ENCODE measurements around the gene NXPH1.
"Not testable (repeated sequence)": the region's sequence is repeated elsewhere in the genome, so short reads cannot be mapped to it uniquely, and the experiment has no call there.

The NXPH1 gene

DNA sequence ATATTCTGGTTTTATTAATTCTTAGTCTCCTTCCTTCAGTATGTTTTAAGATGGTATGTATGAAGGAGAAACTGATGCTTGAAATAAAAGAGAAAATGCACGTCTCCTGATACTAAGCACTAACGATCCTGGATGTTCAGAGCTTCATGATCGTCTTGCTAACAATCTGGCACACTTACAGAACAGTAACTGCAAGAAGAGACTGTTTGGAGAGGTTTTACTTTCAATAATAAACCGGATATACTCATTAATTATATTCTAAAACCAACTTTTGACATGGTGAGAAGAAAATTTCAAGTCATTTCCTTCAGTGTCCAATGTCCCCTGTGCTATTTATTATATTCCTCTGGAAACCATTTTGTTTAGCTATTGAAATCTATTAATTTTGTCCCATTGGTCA, 251.0 kb downstream of the NXPH1 start:
- DNase-seq (ENCODE audit: low read depth in 3 of 3, low spot score in 1 of 3) = no peak

DNA sequence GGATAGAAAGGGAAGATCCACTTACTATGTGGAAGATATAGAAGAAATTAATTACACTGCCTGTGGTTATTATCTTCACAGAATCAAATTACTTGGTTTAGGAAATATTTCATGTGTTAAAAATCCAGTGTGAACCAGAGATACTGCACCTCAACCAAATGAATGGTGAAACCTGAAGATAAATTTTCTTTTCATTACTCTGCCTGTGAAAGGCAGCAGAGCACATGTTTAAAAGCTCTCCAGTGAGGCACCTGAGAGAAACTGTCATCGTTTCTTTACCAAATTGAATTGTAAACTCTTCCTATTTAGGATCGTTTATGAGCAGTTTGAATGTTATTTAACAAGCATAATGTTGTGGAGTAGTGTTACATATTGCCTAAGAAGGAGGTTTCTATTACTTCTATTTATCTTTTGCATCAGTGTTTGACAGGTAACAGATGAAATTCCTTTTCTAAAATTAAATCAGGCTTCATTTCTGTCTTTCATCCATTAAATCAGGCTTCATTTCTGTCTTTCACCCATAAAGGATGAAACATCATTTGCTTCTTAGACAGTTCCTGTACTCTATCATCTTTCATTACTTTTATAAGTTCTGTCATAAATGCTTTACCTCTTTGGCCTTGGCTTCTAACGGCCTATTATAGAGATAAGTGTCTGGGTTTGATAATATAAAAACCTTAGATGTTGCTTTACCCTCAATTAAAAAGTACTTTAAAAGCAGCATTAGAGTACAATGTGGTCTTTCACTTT, 266.6 kb downstream of the NXPH1 start:
- DNase-seq (ENCODE audit: low read depth in 3 of 3, low spot score in 1 of 3) = no peak

DNA sequence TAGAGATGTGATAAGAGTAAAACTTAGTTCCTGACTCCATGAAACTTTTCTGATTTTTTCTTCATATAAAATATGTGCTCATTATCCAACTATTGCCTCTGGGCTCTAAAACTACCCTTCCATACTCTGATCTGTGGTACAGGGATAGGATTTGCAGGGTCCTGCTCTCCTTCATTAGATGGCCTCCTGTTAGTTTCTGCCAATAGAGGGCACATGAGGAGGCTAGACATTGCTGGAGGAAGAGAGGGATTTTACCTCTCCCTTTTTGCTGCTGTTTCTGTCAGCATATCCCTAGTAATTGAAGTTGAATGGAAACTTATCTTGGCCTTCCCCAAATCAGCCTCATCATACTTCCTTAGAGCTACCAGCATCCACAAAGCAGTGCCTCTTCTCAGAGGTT, 269.4 kb downstream of the NXPH1 start:
- DNase-seq (ENCODE audit: low read depth in 3 of 3, low spot score in 1 of 3) = no peak

DNA sequence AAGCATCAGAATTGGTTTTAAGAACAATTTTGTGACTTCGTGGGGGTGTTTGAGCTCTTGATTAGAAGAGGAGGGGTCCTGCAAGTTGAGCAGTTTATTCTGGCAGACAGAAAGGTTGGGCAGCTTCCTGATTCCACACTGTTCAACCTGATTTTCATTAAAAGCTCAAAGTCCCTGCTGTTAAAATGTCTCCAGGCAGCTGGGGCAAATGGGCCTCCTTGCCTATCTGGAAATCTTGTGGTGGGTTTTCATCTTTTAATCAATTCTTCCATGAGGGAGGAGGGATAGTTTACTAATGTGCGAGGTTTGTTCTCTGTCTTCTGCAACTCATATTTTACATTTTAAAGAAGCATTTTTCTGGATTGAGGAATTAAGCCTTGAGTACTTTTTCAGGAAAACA, 276.7 kb downstream of the NXPH1 start:
- no peak for DNase-seq (ENCODE audit: low read depth in 3 of 3, low spot score in 1 of 3)

DNA sequence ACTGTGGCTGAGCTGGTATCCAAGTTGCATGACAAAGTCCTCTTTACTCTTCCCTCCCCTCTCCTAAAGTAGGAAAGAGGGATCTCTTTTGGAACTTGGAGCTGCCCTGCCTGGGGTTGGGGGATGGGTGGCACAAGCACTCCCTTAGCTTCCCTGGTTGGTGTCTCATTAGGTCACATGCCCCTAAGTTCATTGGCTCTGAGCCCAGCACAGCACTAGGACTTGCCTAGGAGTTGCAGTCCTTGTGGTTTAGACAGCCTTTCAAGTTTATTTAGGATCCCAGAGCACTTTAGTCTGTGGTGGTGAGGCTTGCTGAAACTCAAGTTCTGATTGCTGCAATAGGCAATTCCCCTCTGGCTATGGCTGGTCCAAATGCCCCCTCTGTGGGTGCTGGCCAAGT, 281.4 kb downstream of the NXPH1 start:
- no peak for DNase-seq (ENCODE audit: low read depth in 3 of 3, low spot score in 1 of 3)

DNA sequence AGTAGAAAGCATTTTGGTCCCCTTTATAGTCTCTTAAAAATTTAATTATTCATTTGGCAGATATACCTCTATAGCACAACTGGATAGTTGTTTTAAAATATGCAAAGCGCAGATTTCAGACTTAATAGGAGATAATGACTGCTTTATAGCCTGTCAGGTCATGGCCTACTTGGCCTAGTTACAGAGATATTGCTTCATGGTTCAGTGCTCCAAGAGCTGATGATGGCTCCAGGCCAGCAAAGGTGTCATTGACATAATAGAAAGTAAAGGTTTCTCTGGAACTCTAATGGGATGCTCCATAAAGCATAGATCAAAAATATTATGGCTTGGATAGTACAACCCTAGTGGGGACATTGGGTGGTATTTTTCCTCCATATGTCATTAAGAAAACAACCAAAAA, 285.7 kb downstream of the NXPH1 start:
- DNase-seq (ENCODE audit: low read depth in 3 of 3, low spot score in 1 of 3) = no peak

DNA sequence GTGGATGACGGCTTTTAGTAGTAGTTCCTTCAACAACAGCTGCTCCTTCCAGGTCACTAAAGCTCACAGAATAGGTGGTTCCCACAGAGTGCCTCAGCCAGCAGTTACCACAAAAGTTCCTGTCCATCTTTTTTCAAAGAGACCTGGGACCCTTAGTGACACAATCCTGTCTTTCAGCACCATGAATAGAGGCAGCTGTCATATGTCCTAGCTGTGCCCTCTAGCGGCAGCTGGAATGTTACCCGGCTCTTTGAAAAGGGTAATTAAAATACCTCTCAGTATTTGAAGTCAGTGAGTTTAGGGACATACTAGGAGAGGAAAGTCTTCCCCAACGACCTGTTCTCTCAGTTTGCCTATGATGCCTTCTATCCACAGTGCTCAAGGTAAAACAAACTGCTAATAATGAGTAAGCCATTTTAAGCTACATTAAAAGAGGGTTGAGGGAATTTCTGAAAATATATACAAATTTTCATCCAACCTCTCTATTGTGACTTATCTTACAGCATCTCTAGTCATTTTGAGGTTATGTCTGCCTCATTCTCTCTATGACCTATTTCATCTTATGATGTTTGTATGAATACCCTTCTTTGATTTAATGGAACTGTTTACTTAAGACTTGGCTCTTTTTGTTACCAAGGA, 290.8 kb downstream of the NXPH1 start:
- DNase-seq (ENCODE audit: low read depth in 3 of 3, low spot score in 1 of 3) = no peak

DNA sequence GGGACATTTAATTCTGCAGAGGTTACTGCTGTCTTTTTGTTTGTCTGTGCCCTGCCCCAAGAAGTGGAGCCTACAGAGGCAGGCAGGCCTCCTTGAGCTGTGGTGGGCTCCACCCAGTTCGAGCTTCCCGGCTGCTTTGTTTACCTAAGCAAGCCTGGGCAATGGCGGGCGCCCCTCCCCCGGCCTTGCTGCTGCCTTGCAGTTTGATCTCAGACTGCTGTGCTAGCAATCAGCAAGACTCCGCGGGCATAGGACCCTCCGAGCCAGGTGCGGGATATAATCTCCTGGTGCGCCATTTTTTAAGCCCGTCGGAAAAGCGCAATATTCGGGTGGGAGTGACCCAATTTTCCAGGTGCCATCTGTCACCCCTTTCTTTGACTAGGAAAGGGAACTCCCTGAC, 298.3 kb downstream of the NXPH1 start:
- not testable (repeated sequence) for DNase-seq (ENCODE audit: low read depth in 3 of 3, low spot score in 1 of 3)

DNA sequence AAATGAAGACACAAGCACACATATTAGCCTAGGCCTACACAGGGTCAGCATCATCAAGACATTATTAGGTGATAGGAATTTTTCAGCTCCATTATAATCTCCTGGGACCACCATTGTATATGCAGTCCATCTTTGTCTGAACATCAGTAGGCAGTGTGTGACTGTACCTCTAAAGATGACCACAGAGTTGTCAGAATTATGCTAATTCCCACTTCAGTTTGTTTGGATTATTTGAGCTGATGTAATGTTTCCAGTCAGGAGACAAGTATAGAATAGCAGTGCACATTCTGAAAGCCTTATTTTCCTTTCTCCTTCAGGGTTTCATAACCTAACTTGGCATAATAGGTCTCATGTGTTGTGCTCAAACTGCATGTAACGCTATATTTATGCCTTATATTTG, 306.4 kb downstream of the NXPH1 start:
- DNase-seq (ENCODE audit: low read depth in 3 of 3, low spot score in 1 of 3) = no peak

DNA sequence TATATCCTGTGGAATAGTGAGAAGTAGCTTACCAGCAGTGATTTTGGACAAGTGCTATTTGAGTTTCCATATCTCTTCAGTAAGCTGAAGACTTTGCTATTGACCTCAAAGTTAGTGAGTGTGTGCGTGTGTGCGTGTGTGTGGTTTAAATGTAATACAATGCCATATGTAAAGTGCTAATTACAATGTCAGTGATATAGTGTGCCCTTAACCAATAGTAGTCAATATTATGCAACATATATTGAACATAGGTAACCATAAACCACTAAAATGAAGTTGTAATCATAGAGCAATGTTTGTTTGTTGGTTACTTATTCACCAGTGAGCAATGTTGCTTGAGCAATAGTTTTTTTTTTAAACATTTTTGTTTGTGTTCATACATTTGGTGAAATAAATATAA, 309.4 kb downstream of the NXPH1 start:
- no peak for DNase-seq (ENCODE audit: low read depth in 3 of 3, low spot score in 1 of 3)

DNA sequence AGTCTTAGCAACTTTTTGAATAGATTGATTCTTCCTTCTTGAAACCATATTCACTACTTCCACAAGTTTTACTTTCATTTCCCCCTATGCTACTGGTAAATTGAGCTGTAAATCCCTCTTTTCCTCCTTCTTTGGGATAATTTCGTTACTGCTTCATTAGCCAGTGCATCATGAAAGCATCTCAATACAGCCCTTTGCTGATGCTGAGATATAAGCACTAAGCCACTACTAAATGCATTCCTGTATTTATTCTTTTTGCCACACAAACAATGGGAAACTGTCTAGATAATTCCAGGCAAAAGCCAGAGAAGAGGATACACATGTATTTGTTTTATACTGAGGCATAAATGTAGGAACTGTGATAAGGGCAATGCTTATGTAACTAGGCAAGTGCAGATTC, 313.9 kb downstream of the NXPH1 start:
- no peak for DNase-seq (ENCODE audit: low read depth in 3 of 3, low spot score in 1 of 3)

DNA sequence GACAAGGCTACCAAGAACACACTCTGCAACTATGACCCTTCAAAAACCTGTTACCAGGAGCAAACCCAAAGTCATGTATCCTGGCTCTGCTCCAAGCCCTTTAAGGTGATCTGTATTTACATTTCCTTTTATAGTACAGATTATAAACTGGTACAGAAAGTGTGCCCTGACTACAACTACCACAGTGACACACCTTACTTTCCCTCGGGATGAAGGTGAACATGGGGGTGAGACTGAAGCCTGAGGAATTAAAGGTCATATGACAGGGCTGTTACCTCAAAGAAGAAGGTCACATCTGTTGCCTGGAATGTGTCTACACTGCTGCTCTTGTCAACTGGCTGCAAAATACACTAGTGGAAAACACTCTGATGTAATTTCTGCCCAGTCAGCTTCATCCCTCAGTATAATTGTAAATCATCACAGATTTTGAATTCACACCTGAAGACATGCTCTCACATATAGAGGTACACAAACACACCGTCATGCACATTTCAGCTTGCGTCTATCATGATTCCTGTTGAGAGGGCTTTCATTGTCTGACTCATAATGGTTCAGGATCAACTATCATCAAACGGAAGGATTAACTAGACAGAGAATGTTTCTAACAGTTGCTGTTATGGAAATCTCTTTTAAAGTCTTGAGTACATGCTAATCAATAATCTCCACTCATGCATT, 318.3 kb downstream of the NXPH1 start:
- DNase-seq (ENCODE audit: low read depth in 3 of 3, low spot score in 1 of 3) = no peak

DNA sequence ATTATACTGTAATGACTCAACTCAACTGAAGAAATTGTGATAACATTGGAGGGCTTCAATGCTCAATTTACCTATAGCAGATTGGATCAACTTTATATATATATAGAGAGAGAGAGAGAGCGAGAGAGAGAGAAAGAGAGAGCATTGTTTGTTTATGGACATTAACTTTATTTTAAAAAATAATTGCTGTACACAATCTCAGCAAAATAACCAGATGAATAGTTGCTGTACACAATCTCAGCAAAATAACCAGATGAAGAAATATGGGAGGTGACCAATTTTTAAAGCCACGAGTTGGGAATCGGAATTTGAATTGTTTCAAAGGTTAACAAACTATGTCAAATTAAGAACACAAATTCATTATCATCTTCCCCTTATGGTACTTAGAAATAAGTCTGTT, 319.9 kb downstream of the NXPH1 start:
- DNase-seq (ENCODE audit: low read depth in 3 of 3, low spot score in 1 of 3) = no peak

DNA sequence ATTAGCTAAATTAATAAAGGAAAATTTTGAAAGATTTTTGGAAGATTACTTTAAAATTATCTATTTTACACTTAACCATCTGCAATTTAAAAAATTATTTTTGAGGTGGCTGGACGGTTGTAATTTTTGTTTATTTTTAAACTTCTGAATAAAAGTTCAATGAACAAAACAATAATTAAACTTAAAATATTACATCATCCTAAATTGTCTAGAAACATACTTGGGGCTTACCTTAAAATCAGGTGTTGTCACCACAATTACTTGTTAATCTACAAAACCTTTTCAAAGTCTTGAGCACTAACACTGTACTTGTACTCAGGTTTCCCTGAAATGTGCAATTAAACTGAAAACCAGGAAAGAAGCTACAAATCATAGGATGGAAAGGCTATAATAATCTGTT, 328.3 kb downstream of the NXPH1 start:
- DNase-seq (ENCODE audit: low read depth in 3 of 3, low spot score in 1 of 3) = no peak

DNA sequence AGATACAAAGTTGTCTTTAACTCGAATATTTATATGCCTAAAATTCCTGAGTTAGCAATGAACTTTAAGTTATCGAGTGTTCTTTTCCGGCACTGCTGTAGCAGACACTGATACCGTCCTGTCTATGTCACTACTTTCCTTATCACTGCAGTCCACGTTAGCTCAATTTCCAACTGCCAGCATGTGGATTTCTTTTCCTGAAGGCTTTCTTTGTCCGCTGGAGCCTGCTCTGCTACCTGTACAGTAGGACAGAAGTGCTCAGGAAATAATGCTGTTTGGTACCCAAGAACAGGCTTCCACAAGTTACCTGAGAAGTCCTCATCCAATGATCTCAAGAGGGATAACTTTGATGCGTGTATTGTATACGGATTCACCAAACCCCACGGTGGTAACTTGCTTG, 329.4 kb downstream of the NXPH1 start:
- DNase-seq (ENCODE audit: low read depth in 3 of 3, low spot score in 1 of 3) = no peak

DNA sequence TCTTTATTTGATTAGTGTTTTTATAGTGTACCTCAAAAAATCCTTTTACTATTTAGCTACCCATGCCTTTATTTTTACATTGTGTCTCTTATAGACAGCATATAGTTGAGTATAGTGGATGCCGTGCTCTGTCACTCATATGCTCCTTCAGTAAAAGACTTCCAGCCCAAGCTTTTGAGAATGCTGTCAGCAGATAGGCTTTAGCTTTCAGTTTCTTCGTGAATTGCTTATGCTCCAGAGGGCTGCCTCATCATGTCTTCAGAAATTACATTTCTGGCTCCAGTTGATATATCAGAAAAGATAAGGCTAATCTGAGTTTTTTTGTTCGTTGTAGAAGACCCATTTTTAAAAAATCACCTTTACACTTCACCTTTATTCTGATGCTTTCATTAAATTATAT, 332.0 kb downstream of the NXPH1 start:
- DNase-seq (ENCODE audit: low read depth in 3 of 3, low spot score in 1 of 3) = no peak

DNA sequence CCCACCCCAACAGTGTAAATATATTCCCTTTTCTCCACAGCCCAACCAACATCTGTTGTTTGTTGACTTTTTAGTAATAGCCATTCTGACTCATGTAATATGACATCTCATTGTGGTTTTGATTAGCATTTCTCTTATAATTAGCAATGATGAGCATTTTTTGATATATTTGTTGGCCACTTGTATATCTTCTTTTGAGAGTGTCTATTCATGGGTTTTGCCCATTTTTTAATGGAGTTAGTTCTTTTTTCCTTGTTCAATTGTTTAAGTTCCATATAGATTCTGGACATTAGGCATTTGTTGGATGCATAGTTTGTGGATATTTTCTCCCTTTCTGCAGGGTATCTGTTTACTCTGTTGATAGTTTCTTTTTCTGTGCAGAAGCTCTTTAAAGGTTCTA, 340.1 kb downstream of the NXPH1 start:
- DNase-seq (ENCODE audit: low read depth in 3 of 3, low spot score in 1 of 3) = no peak

DNA sequence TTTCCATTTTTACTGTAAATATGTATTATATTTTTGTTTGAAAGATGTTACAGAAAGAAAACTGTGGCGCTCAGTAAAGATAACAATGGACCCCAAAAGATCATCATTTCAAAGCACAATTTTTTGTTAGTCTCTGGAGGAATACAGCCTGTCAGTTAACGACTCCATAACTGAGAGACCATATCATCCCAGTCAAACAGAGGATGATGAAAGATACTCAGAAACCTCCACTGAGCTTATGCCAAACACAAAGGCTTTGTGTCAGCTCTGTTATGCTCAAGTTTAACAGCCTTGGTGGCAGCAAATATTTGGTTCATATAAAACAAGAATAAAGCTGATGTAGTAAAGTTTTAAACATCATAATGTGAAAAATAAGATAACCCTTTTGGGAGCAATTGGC, 345.1 kb downstream of the NXPH1 start:
- no peak for DNase-seq (ENCODE audit: low read depth in 3 of 3, low spot score in 1 of 3)

DNA sequence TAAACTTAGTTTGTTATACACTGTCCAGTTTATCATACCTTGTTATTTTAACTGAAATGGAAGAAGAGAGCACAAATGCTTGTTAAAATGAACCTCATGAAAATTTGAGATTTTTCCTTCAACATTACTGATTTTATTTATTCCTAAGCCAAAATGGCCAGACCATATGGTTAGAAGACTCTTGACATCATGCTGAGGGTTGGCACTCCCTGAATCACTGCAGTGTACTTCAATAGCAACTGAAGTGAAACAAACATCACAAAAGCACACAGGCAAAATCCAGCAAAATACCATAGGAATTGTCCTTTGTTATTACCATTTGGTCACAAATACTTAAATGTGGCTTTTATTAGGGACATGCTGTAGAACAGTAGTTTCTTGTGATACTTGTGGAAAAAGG, 347.8 kb downstream of the NXPH1 start:
- DNase-seq (ENCODE audit: low read depth in 3 of 3, low spot score in 1 of 3) = no peak

DNA sequence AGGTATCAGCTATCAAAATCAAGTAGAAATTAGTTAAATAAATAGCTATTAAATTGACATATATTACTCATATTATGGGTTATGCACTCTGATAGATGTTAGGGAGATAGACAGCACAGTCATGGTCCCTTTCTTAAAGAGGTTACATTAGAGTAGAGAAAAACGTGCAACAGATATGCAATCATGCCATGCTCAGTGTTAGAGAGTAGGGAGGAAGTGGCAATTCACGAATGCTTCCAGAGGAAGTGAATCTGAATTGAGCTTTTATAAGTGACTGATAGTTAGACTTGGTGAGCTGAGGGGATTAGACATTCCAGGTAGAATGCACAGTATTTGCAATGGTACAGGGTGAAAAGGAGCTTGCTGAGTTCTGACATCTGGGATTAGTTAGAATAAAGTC, 349.8 kb downstream of the NXPH1 start:
- DNase-seq (ENCODE audit: low read depth in 3 of 3, low spot score in 1 of 3) = no peak

DNA sequence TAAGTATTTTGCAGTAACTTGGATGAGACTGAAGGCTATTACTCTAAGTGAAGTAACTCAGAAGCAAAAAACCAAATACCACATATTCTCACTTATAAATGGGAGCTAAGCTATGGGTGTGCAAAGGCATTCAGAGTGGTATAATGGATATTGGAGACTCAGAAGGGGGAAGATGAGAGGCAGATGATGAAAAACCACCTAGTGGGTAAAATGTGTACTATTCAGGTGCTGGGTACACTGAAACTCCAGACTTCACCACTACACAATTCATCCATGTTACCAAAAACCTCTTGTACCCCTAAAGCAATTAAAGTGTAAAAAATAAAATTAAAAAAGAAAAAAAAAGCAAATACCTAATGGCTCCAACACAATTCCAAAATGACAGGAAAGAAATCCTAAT, 351.7 kb downstream of the NXPH1 start:
- DNase-seq (ENCODE audit: low read depth in 3 of 3, low spot score in 1 of 3) = no peak

DNA sequence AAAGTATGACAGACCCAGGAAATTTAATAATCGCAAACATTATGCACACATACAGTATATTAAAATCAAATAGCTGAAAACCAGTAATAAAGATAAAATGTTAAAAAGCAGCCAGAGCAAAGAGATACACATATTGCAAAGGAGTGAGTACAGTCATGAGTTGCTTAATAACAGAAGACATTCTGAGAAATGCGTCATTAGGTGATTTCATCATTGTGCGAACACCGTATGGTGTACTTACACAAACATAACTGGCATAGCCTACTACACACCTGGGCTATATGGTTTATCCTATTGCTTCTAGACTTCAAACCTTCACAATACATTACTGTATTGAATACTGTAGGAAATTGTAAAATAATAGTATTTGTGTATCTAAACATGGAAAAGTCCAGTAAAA, 367.6 kb downstream of the NXPH1 start:
- no peak for DNase-seq (ENCODE audit: low read depth in 3 of 3, low spot score in 1 of 3)

Measured in stimulated activated CD4-positive, alpha-beta T cell treated with anti-CD3 and anti-CD28 coated beads, TNF-alpha, amount 100 ng/mL, for 1 hour (primary cell).